Endothelial cell of umbilical vein (primary cell): ENCODE data around the gene SLC35F3. TPM values are rescaled to one million over a fixed set of nuclear protein-coding genes. Genes with fewer than 3 reads are reported as not detected.

Experiments used
- BruUV-seq: library from RNA; stranded (reverse); fragments of 400-500 nt; replicated peaks from 2 replicates; lab custom pipeline; 2021; lab: Mats Ljungman, UMichigan
- CTCF ChIA-PET: fragments of 300-600, 350-600 bp; sonication (Branson Sonifier 250); formaldehyde crosslinking; loops from one replicate; lab custom pipeline; 2021; ENCODE audit warnings: antibody characterized with exemption, inconsistent platforms; lab: Charles Lee
- POLR2A ChIA-PET: fragments of 300-600, 350-600 bp; sonication (Branson Sonifier 250); formaldehyde crosslinking; loops from one replicate; lab custom pipeline; 2021; ENCODE audit warnings: antibody characterized with exemption, inconsistent platforms; lab: Charles Lee
- DNase-seq: peaks from one replicate; pipeline ENCODE4 v3.0.0-alpha.2; 2011; ENCODE audit warnings: low read depth, low spot score
- FAIRE-seq: peaks from 2 replicates; lab custom pipeline; 2011; peaks lifted over from hg19 to GRCh38; lab: Jason Lieb, UNC
- H2AFZ ChIP-seq: 2 replicates; pipeline ENCODE4 v1.6.0; 2012; ENCODE audit warnings: low read depth, low read length, control low read depth, inconsistent platforms
- H3K27ac ChIP-seq: 2 replicates; pipeline ENCODE4 v1.5.1; 2011; ENCODE audit warnings: low read depth, mild to moderate bottlenecking, control low read depth, low read length, moderate library complexity; ENCODE audit not compliant: insufficient read depth
- H3K27me3 ChIP-seq, 2 experiments: 2 replicates each; pipeline versions ENCODE4 v1.6.0 to v1.6.1; 2011; ENCODE audit warnings: low read length in 2 of 2, mixed read lengths in 1 of 2; ENCODE audit not compliant: control insufficient read depth in 2 of 2, insufficient read depth in 2 of 2
- H3K36me3 ChIP-seq, 2 experiments: 2 replicates in 1 of 2; 3 replicates in 1 of 2; pipeline ENCODE4 v1.5.1; 2011; ENCODE audit warnings: low read length in 2 of 2, mild to moderate bottlenecking in 1 of 2, moderate library complexity in 1 of 2; ENCODE audit not compliant: control insufficient read depth in 2 of 2, insufficient read depth in 2 of 2; ENCODE audit errors: extremely low read depth in 1 of 2
- H3K4me1 ChIP-seq: 3 replicates; pipeline ENCODE4 v1.5.1; 2011; ENCODE audit warnings: mild to moderate bottlenecking, low read length; ENCODE audit not compliant: control insufficient read depth, insufficient read depth; ENCODE audit errors: extremely low read depth
- H3K4me2 ChIP-seq: 2 replicates; pipeline ENCODE4 v1.6.1; 2011; ENCODE audit warnings: low read length, control low read depth, mixed read lengths; ENCODE audit not compliant: insufficient read depth
- H3K4me3 ChIP-seq, 3 experiments: fragments of 200-600 bp in 1 of 3; sonication (generic), shearing (Covaris generic) in 1 of 3; replicated peaks in 1 of 3; 2 replicates each; pipeline ENCODE4 v1.5.1; 2011 to 2016; ENCODE audit warnings: control low read depth in 3 of 3, low read length in 3 of 3, mild to moderate bottlenecking in 2 of 3, inconsistent platforms in 1 of 3, low read depth in 1 of 3, moderate library complexity in 1 of 3; ENCODE audit not compliant: insufficient read depth in 1 of 3
- H3K79me2 ChIP-seq: 2 replicates; pipeline ENCODE4 v1.6.0; 2012; ENCODE audit warnings: low read length, inconsistent platforms; ENCODE audit not compliant: control insufficient read depth, insufficient read depth
- H3K9ac ChIP-seq: replicated peaks from 2 replicates; pipeline ENCODE3; 2011; ENCODE audit warnings: low read length, control low read depth; ENCODE audit not compliant: insufficient read depth; ENCODE audit errors: extremely low read depth
- H3K9me1 ChIP-seq: replicated peaks from 3 replicates; pipeline ENCODE4 v1.6.0; 2011; ENCODE audit warnings: mild to moderate bottlenecking, low read length; ENCODE audit not compliant: control insufficient read depth, insufficient read depth; ENCODE audit errors: extremely low read depth
- H3K9me3 ChIP-seq: replicated peaks from 2 replicates; pipeline ENCODE4 v1.5.1; 2012; ENCODE audit warnings: low read length, inconsistent platforms; ENCODE audit not compliant: control insufficient read depth, insufficient read depth
- H4K20me1 ChIP-seq: replicated peaks from 2 replicates; pipeline ENCODE3; 2011; ENCODE audit warnings: mild to moderate bottlenecking, low read length; ENCODE audit not compliant: control insufficient read depth, insufficient read depth; ENCODE audit errors: extremely low read depth
- CTCF ChIP-seq, 2 donors: IDR thresholded peaks; 1 replicate in 1 of 2; 2 replicates in 1 of 2; pipeline ENCODE4 v1.5.1; 2011; ENCODE audit warnings: low read length in 2 of 2, mild to moderate bottlenecking in 2 of 2, moderate library complexity in 2 of 2, control low read depth in 1 of 2, inconsistent platforms in 1 of 2, low read depth in 1 of 2; ENCODE audit not compliant: insufficient read depth in 1 of 2; ENCODE audit errors: extremely low read depth in 1 of 2
- JUN ChIP-seq: IDR thresholded peaks from 2 replicates; pipeline ENCODE4 v1.6.1; 2011; ENCODE audit warnings: borderline replicate concordance, low read depth; ENCODE audit not compliant: insufficient read length, insufficient read depth
- dilution Hi-C: fragments of 300-500 bp; cut with MboI; formaldehyde crosslinking; loops from one replicate; pipeline ENCODE4 v1.15.0; 2019; ENCODE audit warnings: low sequenced_read_pairs; ENCODE audit not compliant: extremely low pct_ligation_motif_present
- intact Hi-C: fragments of 100-400 bp; cut with micrococcal nuclease; formaldehyde crosslinking; loops from one replicate; pipeline ENCODE4 v1.10.0; 2022
- polyA plus RNA-seq, 4 experiments: library from polyadenylated mRNA; depleted of rRNA in 3 of 4; stranded (reverse) in 3 of 4; unstranded in 1 of 4; fragments of >200 nt; gene quantifications; 2 replicates each; pipeline versions ENCODE4 v1.2.1 to v1.2.3, GENCODE V29; 2011 to 2012; ENCODE audit warnings: missing spikeins in 1 of 4
- total RNA-seq: library from RNA; stranded (reverse); gene quantifications from 2 replicates; pipeline ENCODE4 v1.2.3, GENCODE V29; 2021

Gene SLC35F3
- total and polyA plus RNA-seq, 2 donors (not counting 3 experiments of a cell fraction or from before 2014, with no cell fraction given): not detected

GRCh38 chr1:234212764-234213657 is 308.5 kb downstream of the SLC35F3 start:
- POLR2A ChIA-PET: no interaction called here

More at GRCh38 chr1:234212764-234213657, 308.5 kb downstream of the SLC35F3 start:
- intact Hi-C loops: no loop called here
- peak in 1 of 2 donors; percentile 15 for TF ChIP-seq CTCF (IDR thresholded peaks at IDR 0.05; ENCODE audit: extremely low read depth in 1 of 2, insufficient read depth in 1 of 2, low read depth in 1 of 2, low read length in 2 of 2)
- TF ChIP-seq JUN: no peak
- dilution Hi-C loops: no loop called here
- Histone ChIP-seq H3K36me3 (no peaks in the 10 kb centered on the region), H2AFZ (no peak overlapping the region), H4K20me1 (no peaks in the 10 kb centered on the region), H3K27ac (no peak overlapping the region), H3K4me2 (no peak overlapping the region), H3K9ac (no peak overlapping the region), H3K4me3 (no peak overlapping the region), H3K27me3 (peaks cover 19 to 26% of the 10 kb centered on the region in 2 experiments), H3K79me2 (no peaks in the 10 kb centered on the region), H3K4me1 (no peaks in the 10 kb centered on the region), H3K9me1 (no peaks in the 10 kb centered on the region), H3K9me3 (no peaks in the 10 kb centered on the region)
- DNase-seq (peak; percentile 12), FAIRE-seq (no peak)
- CTCF ChIA-PET: interaction anchor here (1.6 to 1.7 kb wide), 2 partner anchors 18 to 97 kb away, joined by 3 to 7 read pairs; no protein-coding TSS in a partner anchor
- BruUV-seq: no TSS peak
